ENCODE data around the gene ATRIP.

- TF ChIP-seq CTCF (IDR thresholded peaks at IDR 0.05; ENCODE audit: poor library complexity, severe bottlenecking) (no peak), TAF1 (IDR thresholded peaks at IDR 0.05; ENCODE audit: low read depth) (no peak), POLR2AphosphoS5 (IDR thresholded peaks at IDR 0.05) (no peak), EZH2 (IDR thresholded peaks at IDR 0.05; ENCODE audit: borderline replicate concordance, insufficient read depth, low read length, poor library complexity, severe bottlenecking) (no peak), REST (IDR thresholded peaks at IDR 0.05; ENCODE audit: borderline replicate concordance) (no peak), SMC3 (conservative IDR thresholded peaks at IDR 0.05; ENCODE audit: poor library complexity) (no peak)
Measured at GRCh38 chr3:48412375-48413001, 34.0 kb upstream of the ATRIP start.

Measured in neural cell (in vitro differentiated cells).